ENCODE data around the gene MUC21. TPM values are rescaled to one million over a fixed set of nuclear protein-coding genes. Genes with fewer than 3 reads are reported as not detected.

MUC21 gene
- total RNA-seq: not detected in 2 replicates

DNA sequence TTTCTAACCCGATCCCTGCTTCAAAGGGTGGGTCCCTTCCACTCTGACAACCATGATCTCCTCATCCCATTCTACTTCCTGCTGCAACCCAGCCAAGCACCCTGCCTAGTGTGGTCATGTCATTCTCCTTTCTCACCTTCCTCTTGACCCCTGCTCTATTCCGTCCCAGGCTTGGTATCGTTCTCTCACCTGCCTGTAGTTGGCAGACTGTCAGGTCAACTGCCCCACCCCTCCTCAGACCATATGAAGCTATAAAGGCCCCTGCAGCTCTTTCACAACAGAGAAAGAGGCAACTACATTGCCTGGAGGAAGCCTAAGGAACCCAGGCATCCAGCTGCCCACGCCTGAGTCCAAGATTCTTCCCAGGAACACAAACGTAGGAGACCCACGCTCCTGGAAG lies at the start of gene MUC21:
TSS of gene MUC21 (plus strand) at position 280 of the 400 bp plus-strand sequence. CDS start 241 bp downstream, outside the sequence.

DNA sequence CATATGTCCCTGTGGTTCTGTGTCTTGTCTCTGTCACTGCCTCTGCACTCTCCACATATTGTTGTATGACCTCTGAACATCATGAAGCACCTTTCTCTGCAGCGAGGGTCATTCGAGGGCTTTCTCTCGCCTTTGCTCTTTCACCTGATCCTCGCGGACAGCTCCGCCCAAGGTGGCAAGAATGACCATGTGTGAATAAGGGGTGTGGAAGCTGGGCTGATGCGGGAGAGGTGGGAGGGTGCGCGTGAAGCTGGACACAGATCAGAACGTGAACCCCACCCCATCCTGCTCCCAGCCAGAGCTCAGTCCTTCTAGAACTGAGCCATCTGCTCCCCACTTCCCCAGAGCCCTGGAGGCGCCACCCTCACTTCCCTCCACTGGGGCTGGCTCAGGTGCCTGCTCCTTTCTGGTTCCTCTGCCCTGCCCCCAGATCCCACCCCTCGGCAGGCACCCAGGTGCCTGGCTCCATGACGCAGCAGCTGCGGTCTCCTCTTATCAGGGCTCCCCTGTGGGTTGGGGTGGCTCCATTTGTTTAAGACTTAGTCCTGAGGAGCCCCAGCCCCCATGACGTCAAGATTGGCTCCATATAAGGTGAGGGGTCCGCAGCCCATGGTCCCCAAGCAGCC lies 43.0 kb upstream of the MUC21 start, which contains the start of gene MUCL3:
TSS of gene MUCL3 (plus strand) at position 613 of the 626 bp plus-strand sequence. CDS start 27 bp downstream, outside the sequence.

DNA sequence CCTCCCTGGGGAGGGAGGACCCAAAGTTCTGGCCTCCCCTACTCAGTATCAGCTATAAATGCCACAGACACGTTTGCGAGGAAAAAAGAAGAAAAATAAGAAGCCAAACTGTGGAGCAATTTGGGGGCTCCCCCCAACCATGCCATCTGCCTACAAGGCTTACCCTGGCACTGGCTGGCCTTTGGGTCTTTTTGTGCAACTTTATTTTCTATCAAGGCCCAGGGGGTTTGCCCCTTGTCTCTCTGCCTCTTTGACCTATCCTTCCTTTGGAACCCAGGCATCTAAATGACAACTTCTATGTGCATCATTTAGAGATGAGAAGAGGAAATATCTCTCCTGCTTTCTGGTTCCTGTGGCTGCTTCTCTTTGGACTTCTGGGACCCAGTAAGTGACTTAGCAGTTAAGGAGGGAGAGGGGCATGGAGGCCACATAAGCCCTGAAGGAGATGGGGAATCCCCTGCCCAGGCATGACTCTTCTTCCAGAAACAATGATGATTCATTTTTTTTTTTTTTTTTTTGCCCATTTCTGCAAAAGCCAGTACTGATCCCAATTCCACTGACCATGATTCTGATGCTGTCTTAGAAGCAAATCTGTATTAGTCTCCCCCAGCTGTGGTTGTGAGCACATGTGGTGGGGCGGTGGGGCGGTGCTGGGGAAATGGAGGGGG lies 27.0 kb downstream of the MUC21 start, which contains the start of gene MUC22:
TSS of gene MUC22 (plus strand) at position 82 of the 668 bp plus-strand sequence. CDS start at position 315, 233 bp downstream.

Other genes starting within 250 kb of the MUC21 start
- gene FLOT1, start 241.0 kb upstream of the MUC21 start, total RNA-seq: 26.1 and 35.9 TPM in 2 replicates
- 518 and 821 TPM in 2 replicates for gene IER3, start 239.2 kb upstream of the MUC21 start, total RNA-seq
- 225 and 283 TPM in 2 replicates for gene DDR1, start 99.2 kb upstream of the MUC21 start, total RNA-seq
- 8.5 and 13.6 TPM in 2 replicates for gene GTF2H4, start 75.5 kb upstream of the MUC21 start, total RNA-seq
- 20.7 and 29.4 TPM in 2 replicates for gene VARS2, start 69.5 kb upstream of the MUC21 start, total RNA-seq
- not detected in 2 replicates for gene SFTA2, start 51.5 kb upstream of the MUC21 start, total RNA-seq
- gene MUCL3, start 42.7 kb upstream of the MUC21 start, total RNA-seq: not detected in 2 replicates
- not detected in 2 replicates for gene MUC22, start 26.8 kb downstream of the MUC21 start, total RNA-seq
- gene C6orf15, start 128.9 kb downstream of the MUC21 start, total RNA-seq: 0.16 TPM in 1 of 2 replicates, not detected in the other
- gene PSORS1C1, start 131.1 kb downstream of the MUC21 start, total RNA-seq: 2.4 and 3.5 TPM in 2 replicates
- 1.7 and 1.8 TPM in 2 replicates for gene CDSN, start 136.7 kb downstream of the MUC21 start, total RNA-seq
- not detected in 2 replicates for gene PSORS1C2, start 155.3 kb downstream of the MUC21 start, total RNA-seq
- gene CCHCR1, start 174.1 kb downstream of the MUC21 start, total RNA-seq: 16.4 and 25.6 TPM in 2 replicates
- 17.5 and 34.9 TPM in 2 replicates for gene TCF19, start 174.9 kb downstream of the MUC21 start, total RNA-seq
- gene POU5F1, start 187.0 kb downstream of the MUC21 start, total RNA-seq: 1.1 and 1.2 TPM in 2 replicates